Gastroesophageal sphincter (tissue), 4 donors: Measurements from ENCODE around the gene OTUB2. TPM values are rescaled to one million over a fixed set of nuclear protein-coding genes. Genes with fewer than 3 reads are reported as not detected.

Source experiments
- ATAC-seq: fragments of 150-250 bp; one replicate; pipeline ENCODE4 v1.9.1; 2016; ENCODE audit warnings: mild to moderate bottlenecking, moderate library complexity
- H3K27ac ChIP-seq, 4 donors: fragments of 200-600 bp; sonication (generic) in 3 of 4; 1 replicate in 3 of 4; 2 replicates in 1 of 4; pipeline ENCODE4 v1.5.1; 2016 to 2019
- H3K27me3 ChIP-seq: fragments of 200-600 bp; sonication (generic); one replicate; pipeline ENCODE4 v1.5.1; 2019
- H3K36me3 ChIP-seq, 2 donors: fragments of 200-600 bp; sonication (generic); one replicate each; pipeline ENCODE4 v1.5.1; 2019; ENCODE audit warnings: control low read depth in 1 of 2
- H3K4me1 ChIP-seq, 3 donors: fragments of 200-600 bp; sonication (generic); 1 replicate in 2 of 3; 2 replicates in 1 of 3; pipeline ENCODE4 v1.5.1; 2016 to 2019; ENCODE audit warnings: control low read depth in 2 of 3
- H3K4me3 ChIP-seq, 2 donors: fragments of 200-600 bp; sonication (generic); one replicate each; pipeline ENCODE4 v1.5.1; 2019; ENCODE audit warnings: mild to moderate bottlenecking in 1 of 2, moderate library complexity in 1 of 2
- H3K9me3 ChIP-seq, 3 donors: fragments of 200-600 bp; sonication (generic); one replicate each; pipeline ENCODE4 v1.5.1; 2017 to 2019; ENCODE audit warnings: control low read depth in 2 of 3
- CTCF ChIP-seq, 4 experiments: fragments of 200-600 bp in 2 of 4; fragments of 450-650 bp in 2 of 4; sonication (generic) in 1 of 4; IDR thresholded peaks; one replicate each; pipeline ENCODE4 v1.5.1; 2017 to 2019; ENCODE audit warnings: antibody characterized with exemption in 4 of 4, mild to moderate bottlenecking in 2 of 4, moderate library complexity in 2 of 4
- EP300 ChIP-seq: sonication (generic); formaldehyde crosslinking; IDR thresholded peaks from one replicate; pipeline ENCODE4 v1.6.1; 2017; ENCODE audit warnings: antibody characterized with exemption, mild to moderate bottlenecking
- POLR2A ChIP-seq, 2 donors: fragments of 450-650 bp; IDR thresholded peaks; one replicate each; pipeline ENCODE4 v1.6.1; 2017; ENCODE audit warnings: antibody characterized with exemption in 2 of 2, mild to moderate bottlenecking in 2 of 2, moderate library complexity in 1 of 2
- POLR2AphosphoS5 ChIP-seq: sonication (generic); formaldehyde crosslinking; IDR thresholded peaks from one replicate; pipeline ENCODE4 v1.6.1; 2017; ENCODE audit warnings: antibody characterized with exemption
- WGBS, 2 donors: methylation state at CpG; one replicate each; pipeline ENCODE4 v1.1.5; 2018; ENCODE audit warnings: low coverage in 1 of 2; 5-methylcytosine and 5-hydroxymethylcytosine counted together
- total RNA-seq, 4 donors: library from RNA; depleted of rRNA; stranded (reverse); fragments of >200 nt; gene quantifications; one replicate each; pipeline ENCODE4 v1.1.0, GENCODE V29; 2016

The OTUB2 gene
- total RNA-seq, 4 donors from 2014 or later = 0.16 to 0.84 (median 0.65) TPM

- no peak overlapping the region for H3K27ac ChIP-seq
- H3K27me3 ChIP-seq = no peaks in the 10 kb centered on the region
- H3K36me3 ChIP-seq = no peaks in the 10 kb centered on the region
- H3K4me1 ChIP-seq = no peaks in the 10 kb centered on the region
- no peaks in the 10 kb centered on the region for H3K9me3 ChIP-seq
- no peak for TF ChIP-seq POLR2AphosphoS5
- TF ChIP-seq CTCF (IDR thresholded peaks at IDR 0.05) = no peak
- TF ChIP-seq EP300 = no peak
- no peak for TF ChIP-seq POLR2A (IDR thresholded peaks at IDR 0.05)
- no peak overlapping the region for H3K4me3 ChIP-seq
- WGBS, 2 donors = 82 to 100% methylated on average over 3 to 4 of the region's 4 CpGs
- no peak for ATAC-seq
Measured at GRCh38 chr14:94089479-94089878, 63.3 kb downstream of the OTUB2 start.

DNA sequence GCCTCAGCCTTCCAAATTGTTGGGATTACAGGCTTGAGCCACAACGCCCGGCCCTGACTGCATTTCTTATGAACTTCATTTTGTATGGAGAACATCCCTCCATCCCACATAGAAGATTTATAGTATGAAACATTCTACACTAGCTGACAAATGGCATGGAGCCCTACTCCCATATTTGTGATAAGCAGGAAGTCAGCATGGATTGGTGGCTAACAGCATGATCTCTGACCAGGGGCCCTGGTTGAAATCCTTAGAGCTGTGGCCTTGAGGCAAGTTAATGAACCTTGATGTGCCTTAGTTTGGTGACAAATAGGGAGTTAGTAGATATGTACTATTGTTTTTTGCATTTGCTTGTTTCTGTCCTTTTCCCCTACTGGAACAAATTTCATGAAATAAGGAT is 67.3 kb downstream of the OTUB2 start:
- ATAC-seq = no peak
- 90% methylated on average over 2 of the region's 2 CpGs; no CpG with 5 or more reads in 1 of the 2 donors for WGBS, 2 donors
- TF ChIP-seq POLR2AphosphoS5 (no peak), CTCF (IDR thresholded peaks at IDR 0.05) (no peak), EP300 (no peak), POLR2A (IDR thresholded peaks at IDR 0.05) (no peak)
- H3K4me1 ChIP-seq = no peaks in the 10 kb centered on the region
- peaks cover 0 to 14% of the 10 kb centered on the region in 2 donors for H3K36me3 ChIP-seq
- H3K27me3 ChIP-seq = no peaks in the 10 kb centered on the region
- H3K27ac ChIP-seq = no peak overlapping the region
- H3K9me3 ChIP-seq = no peaks in the 10 kb centered on the region
- no peak overlapping the region for H3K4me3 ChIP-seq

DNA sequence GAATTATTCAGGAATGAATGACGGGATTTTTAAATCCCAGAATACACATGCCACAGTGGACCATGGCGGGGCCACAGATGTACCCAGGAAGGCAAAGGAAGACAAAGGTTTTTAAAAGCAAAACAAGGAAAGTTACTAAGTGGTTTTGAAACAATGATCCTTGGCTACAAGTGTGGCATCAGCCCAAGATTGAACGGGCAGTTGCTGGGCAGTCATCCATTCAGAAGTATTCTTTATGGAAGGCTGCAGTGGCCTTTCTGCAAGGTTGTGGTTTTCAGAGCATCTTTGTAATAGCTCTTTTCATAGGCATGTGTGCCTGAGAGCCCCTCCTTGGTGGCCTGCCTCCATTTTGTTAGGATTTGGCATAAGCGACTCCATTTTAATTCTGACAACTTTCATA is 71.0 kb downstream of the OTUB2 start:
- H3K27me3 ChIP-seq = no peaks in the 10 kb centered on the region
- no peak for ATAC-seq
- no peaks in the 10 kb centered on the region for H3K9me3 ChIP-seq
- TF ChIP-seq EP300 (no peak), POLR2A (IDR thresholded peaks at IDR 0.05) (no peak), CTCF (IDR thresholded peaks at IDR 0.05) (no peak), POLR2AphosphoS5 (no peak)
- peaks cover 0 to 21% of the 10 kb centered on the region in 2 donors for H3K36me3 ChIP-seq
- no peak overlapping the region for H3K4me3 ChIP-seq
- no peaks in the 10 kb centered on the region for H3K4me1 ChIP-seq
- H3K27ac ChIP-seq = no peak overlapping the region
- WGBS, 2 donors = 100% methylated on average over 3 of the region's 4 CpGs; no CpG with 5 or more reads in 1 of the 2 donors

Other genes with a start within 250 kb of the OTUB2 start
- 10 to 100 TPM; 14.0 to 28.8 (median 16.4) TPM for gene PRIMA1, start 237.9 kb upstream of the OTUB2 start, total RNA-seq
- not detected for gene FAM181A, start 99.0 kb upstream of the OTUB2 start, total RNA-seq
- gene ASB2, start 49.8 kb upstream of the OTUB2 start, total RNA-seq = 100 to 1,000 TPM; 118 to 208 (median 120) TPM
- not detected for gene CCDC197, start 29.0 kb upstream of the OTUB2 start, total RNA-seq
- gene DDX24, start 54.9 kb downstream of the OTUB2 start, total RNA-seq = 100 to 1,000 TPM; 182 to 252 (median 201) TPM
- 1 to 10 TPM; 3.4 to 9.3 (median 7.4) TPM for gene IFI27L1, start 55.0 kb downstream of the OTUB2 start, total RNA-seq
- 100 to 1,000 TPM in 3 of 4 donors, 10 to 100 TPM in 1; 61.2 to 247 (median 175) TPM for gene IFI27, start 84.4 kb downstream of the OTUB2 start, total RNA-seq
- 10 to 100 TPM; 25.7 to 67.2 (median 52.2) TPM for gene IFI27L2, start 103.3 kb downstream of the OTUB2 start, total RNA-seq
- gene PPP4R4, start 148.0 kb downstream of the OTUB2 start, total RNA-seq = 1 to 10 TPM in 2 of 4 donors, under 1 TPM in 2; 0.12 to 6.5 (median 1.4) TPM